Measurements from ENCODE around the gene KRTAP1-1. TPM values are rescaled to one million over a fixed set of nuclear protein-coding genes. Genes with fewer than 3 reads are reported as not detected.

KRTAP1-1 gene
- total RNA-seq, 4 donors from 2014 or later, result not detected

DNA sequence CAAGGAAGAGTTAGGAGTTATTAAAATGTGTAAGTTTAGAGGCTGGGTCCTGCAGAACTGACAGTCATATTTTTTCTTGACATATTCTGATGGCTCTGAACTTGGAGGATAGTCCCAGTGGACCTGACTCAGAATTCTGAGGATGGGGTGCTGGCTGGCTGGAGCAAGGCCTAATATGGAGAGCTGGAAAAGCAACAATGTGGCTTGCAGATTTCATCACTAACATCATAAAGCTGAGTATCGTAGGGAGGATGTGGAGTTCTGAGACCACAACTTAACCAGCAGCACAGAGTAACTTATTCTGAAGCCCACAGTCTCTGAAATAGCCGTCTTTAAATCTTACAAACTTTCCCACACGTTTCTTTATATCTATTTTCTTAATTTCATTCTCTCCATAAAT is 16.6 kb downstream of the KRTAP1-1 start:
- Histone ChIP-seq H3K4me1 (no peaks in the 10 kb centered on the region), H3K4me3 (no peak overlapping the region), H3K27ac (replicated peaks in 1 of 4) (no peak overlapping the region), H3K36me3 (no peaks in the 10 kb centered on the region), H3K27me3 (peaks cover 0 to 10% (median 0%) of the 10 kb centered on the region in 4 donors), H3K9me3 (no peaks in the 10 kb centered on the region)
- intact Hi-C loops (cut with DNase I), result no loop called here
- no peak for DNase-seq (ENCODE audit: extremely low spot score)
- 81% methylated on average over 3 of the region's 3 CpGs for WGBS
- TF ChIP-seq EP300 (IDR thresholded peaks at IDR 0.05), result no peak
- TF ChIP-seq, protein P1, sequence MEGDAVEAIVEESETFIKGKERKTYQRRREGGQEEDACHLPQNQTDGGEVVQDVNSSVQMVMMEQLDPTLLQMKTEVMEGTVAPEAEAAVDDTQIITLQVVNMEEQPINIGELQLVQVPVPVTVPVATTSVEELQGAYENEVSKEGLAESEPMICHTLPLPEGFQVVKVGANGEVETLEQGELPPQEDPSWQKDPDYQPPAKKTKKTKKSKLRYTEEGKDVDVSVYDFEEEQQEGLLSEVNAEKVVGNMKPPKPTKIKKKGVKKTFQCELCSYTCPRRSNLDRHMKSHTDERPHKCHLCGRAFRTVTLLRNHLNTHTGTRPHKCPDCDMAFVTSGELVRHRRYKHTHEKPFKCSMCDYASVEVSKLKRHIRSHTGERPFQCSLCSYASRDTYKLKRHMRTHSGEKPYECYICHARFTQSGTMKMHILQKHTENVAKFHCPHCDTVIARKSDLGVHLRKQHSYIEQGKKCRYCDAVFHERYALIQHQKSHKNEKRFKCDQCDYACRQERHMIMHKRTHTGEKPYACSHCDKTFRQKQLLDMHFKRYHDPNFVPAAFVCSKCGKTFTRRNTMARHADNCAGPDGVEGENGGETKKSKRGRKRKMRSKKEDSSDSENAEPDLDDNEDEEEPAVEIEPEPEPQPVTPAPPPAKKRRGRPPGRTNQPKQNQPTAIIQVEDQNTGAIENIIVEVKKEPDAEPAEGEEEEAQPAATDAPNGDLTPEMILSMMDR (IDR thresholded peaks at IDR 0.05), result no peak
- no peak for TF ChIP-seq POLR2AphosphoS5 (IDR thresholded peaks at IDR 0.05)
- TF ChIP-seq POLR2A (IDR thresholded peaks at IDR 0.05; ENCODE audit: low read depth), result no peak

- H3K36me3 ChIP-seq, result no peaks in the 10 kb centered on the region
- DNase-seq (ENCODE audit: extremely low spot score), result no peak
- H3K4me3 ChIP-seq, result no peak overlapping the region
- no peaks in the 10 kb centered on the region for H3K9me3 ChIP-seq
- no peaks in the 10 kb centered on the region for H3K4me1 ChIP-seq
- intact Hi-C loops (cut with DNase I), result no loop called here
- no peak overlapping the region for H3K27ac ChIP-seq (replicated peaks in 1 of 4)
- H3K27me3 ChIP-seq, result no peaks in the 10 kb centered on the region
- TF ChIP-seq EP300 (IDR thresholded peaks at IDR 0.05), result no peak
- TF ChIP-seq, protein P1 (IDR thresholded peaks at IDR 0.05), result no peak
- no peak for TF ChIP-seq POLR2A (IDR thresholded peaks at IDR 0.05; ENCODE audit: low read depth)
- no peak for TF ChIP-seq POLR2AphosphoS5 (IDR thresholded peaks at IDR 0.05)
These were observed 20.9 kb downstream of the KRTAP1-1 start for GRCh38 chr17:41020336-41020735.

- Histone ChIP-seq H3K27me3 (peaks cover 0 to 6% (median 0%) of the 10 kb centered on the region in 4 donors), H3K4me3 (no peak overlapping the region), H3K9me3 (no peaks in the 10 kb centered on the region), H3K27ac (replicated peaks in 1 of 4) (no peak overlapping the region), H3K4me1 (no peaks in the 10 kb centered on the region), H3K36me3 (no peaks in the 10 kb centered on the region)
- 88% methylated on average over 3 of the region's 3 CpGs for WGBS
- intact Hi-C loops (cut with DNase I), result no loop called here
- TF ChIP-seq, protein P1 (IDR thresholded peaks at IDR 0.05), result no peak
- DNase-seq (ENCODE audit: extremely low spot score), result no peak
These were observed 21.8 kb downstream of the KRTAP1-1 start for GRCh38 chr17:41019415-41019814.

- Histone ChIP-seq H3K4me1 (no peaks in the 10 kb centered on the region), H3K27ac (replicated peaks in 1 of 4) (no peak overlapping the region), H3K9me3 (no peaks in the 10 kb centered on the region), H3K36me3 (no peaks in the 10 kb centered on the region), H3K4me3 (no peak overlapping the region), H3K27me3 (peaks cover 0 to 6% (median 0%) of the 10 kb centered on the region in 4 donors)
- intact Hi-C loops (cut with DNase I), result no loop called here
- WGBS, result 61% methylated on average over 3 of the region's 3 CpGs
- DNase-seq (ENCODE audit: extremely low spot score), result no peak
- TF ChIP-seq POLR2AphosphoS5 (IDR thresholded peaks at IDR 0.05) (no peak), POLR2A (IDR thresholded peaks at IDR 0.05; ENCODE audit: low read depth) (no peak), EP300 (IDR thresholded peaks at IDR 0.05) (no peak)
- TF ChIP-seq, protein P1 (IDR thresholded peaks at IDR 0.05), result no peak
These were observed 22.7 kb downstream of the KRTAP1-1 start for GRCh38 chr17:41018541-41018940.

DNA sequence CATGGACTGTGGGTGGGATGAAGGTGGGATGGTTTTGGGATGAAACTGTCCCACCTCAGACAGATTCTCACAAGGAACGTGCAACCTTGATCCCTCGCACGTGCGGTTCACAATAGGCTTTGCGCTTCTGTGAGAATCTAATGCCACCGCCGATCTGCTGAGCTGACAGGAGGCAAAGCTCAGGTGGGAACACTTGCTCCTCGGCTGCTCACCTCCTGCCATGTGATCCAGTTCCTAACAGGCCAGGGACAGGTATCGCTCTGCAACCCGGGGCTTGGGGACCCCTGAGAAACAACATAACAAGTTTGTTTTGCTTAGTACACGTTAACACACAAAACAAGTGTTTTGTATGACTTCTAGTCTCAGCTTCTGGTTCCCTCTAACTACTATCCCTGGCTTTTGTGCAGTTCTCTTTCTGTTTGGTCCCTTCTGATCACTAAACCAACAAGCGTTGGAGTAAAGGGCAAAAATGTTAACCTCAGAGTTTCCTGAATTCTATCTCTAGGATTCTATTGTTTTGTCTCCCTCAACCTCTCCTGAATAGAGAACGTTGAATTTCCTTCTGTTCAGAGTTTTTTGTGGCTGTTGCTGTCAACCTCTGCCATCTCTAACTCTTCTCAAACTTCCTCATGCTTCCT is 24.6 kb downstream of the KRTAP1-1 start:
- no peaks in the 10 kb centered on the region for H3K4me1 ChIP-seq
- intact Hi-C loops (cut with DNase I), result no loop called here
- no peak for DNase-seq (ENCODE audit: extremely low spot score)
- TF ChIP-seq POLR2AphosphoS5 (IDR thresholded peaks at IDR 0.05), result no peak
- no peak for TF ChIP-seq POLR2A (IDR thresholded peaks at IDR 0.05; ENCODE audit: low read depth)
- TF ChIP-seq, protein P1 (IDR thresholded peaks at IDR 0.05), result no peak
- TF ChIP-seq EP300 (IDR thresholded peaks at IDR 0.05), result no peak
- H3K27me3 ChIP-seq, result peaks cover 0 to 6% (median 0%) of the 10 kb centered on the region in 4 donors
- H3K27ac ChIP-seq (replicated peaks in 1 of 4), result no peak overlapping the region
- no peaks in the 10 kb centered on the region for H3K9me3 ChIP-seq
- 85% methylated on average over 13 of the region's 13 CpGs for WGBS
- no peaks in the 10 kb centered on the region for H3K36me3 ChIP-seq
- H3K4me3 ChIP-seq, result no peak overlapping the region

All from esophagus muscularis mucosa (tissue), 4 donors.